ENCODE measurements around the gene PIP4K2A. TPM values are rescaled to one million over a fixed set of nuclear protein-coding genes. Genes with fewer than 3 reads are reported as not detected.
A peak's percentile ranks its signal among the peaks of the same experiment; 100 is the strongest.

The PIP4K2A gene
- total and polyA plus RNA-seq, 2 experiments from 2014 or later, result 39.9 to 40.1 TPM

DNA sequence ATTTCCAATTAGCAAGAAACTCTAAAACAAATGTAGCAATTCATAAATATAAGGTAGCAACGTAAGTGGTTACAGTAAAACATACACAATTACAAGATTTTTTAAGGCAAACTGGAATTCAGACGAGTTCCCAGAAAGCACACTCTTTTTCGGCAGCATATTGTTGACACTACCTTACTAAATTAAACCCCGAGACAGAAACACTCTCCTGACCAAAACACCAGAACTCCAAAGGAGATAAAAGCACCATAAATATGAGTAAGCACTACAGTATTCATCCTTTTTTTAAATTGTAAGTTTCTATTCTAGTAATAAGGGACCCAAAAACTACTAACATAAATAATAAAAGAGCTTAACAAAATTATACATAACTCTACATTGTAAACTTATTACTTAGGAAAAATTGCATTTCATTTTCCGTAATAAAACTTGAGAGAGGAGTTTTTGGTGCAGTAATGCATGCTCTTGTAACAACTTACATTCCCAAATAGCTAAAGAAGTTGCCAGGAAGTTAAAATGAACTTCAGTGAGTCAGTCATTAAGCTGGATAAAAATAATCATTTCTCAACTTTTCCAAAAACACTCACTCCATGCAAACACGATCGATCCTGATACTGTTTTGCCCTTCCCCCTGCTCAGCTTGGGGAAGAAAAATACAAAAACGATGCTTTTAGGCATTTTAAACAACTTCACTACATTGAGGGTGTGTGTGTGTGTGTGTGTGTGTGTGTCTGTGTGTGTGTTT, 2.0 kb downstream of the PIP4K2A start:
- H3K4me1 ChIP-seq (ENCODE audit: insufficient read depth), result peaks cover 19% of the 10 kb centered on the region
- no peaks in the 10 kb centered on the region for H3F3A ChIP-seq (replicated peaks; ENCODE audit: low read depth)
- ATAC-seq (no peak), DNase-seq (ENCODE audit: low spot score) (no peak)
- peak overlapping the region; percentile 82 for H3K4me2 ChIP-seq
- peaks cover 11% of the 10 kb centered on the region for H3K27me3 ChIP-seq (ENCODE audit: insufficient read depth)
- no peaks in the 10 kb centered on the region for H3K36me3 ChIP-seq (ENCODE audit: insufficient read depth)
- Mint-ChIP-seq H3K36me3 (ENCODE audit: low read depth) (no peaks in the 10 kb centered on the region; the same call in 2 of the 3 replicates), H3K27me3 (ENCODE audit: insufficient read depth, low read depth, poor library complexity) (peaks cover 18% of the 10 kb centered on the region), H3K4me1 (peaks cover 28% of the 10 kb centered on the region), H3K27ac (no peak overlapping the region), H3K9me3 (no peaks in the 10 kb centered on the region), H3K4me3 (peak overlapping the region; percentile 81)
- H4K20me1 ChIP-seq (replicated peaks; ENCODE audit: insufficient read depth), result peaks cover 4% of the 10 kb centered on the region; the same call in 1 of the 2 replicates
- H3K9me2 ChIP-seq (ENCODE audit: insufficient read depth), result no peaks in the 10 kb centered on the region
- TF ChIP-seq EZH2phosphoT487 (IDR thresholded peaks at IDR 0.05; ENCODE audit: unreplicated experiment) (no peak), STAT1 (IDR thresholded peaks at IDR 0.05; ENCODE audit: unreplicated experiment) (no peak), NANOG (IDR thresholded peaks at IDR 0.05; ENCODE audit: borderline replicate concordance) (no peak), ZNF114 (CRISPR knock-in tag; IDR thresholded peaks at IDR 0.05) (no peak), CREB1 (CRISPR knock-in tag; IDR thresholded peaks at IDR 0.05; ENCODE audit: low read depth) (no peak)
- TF ChIP-seq, protein P1, sequence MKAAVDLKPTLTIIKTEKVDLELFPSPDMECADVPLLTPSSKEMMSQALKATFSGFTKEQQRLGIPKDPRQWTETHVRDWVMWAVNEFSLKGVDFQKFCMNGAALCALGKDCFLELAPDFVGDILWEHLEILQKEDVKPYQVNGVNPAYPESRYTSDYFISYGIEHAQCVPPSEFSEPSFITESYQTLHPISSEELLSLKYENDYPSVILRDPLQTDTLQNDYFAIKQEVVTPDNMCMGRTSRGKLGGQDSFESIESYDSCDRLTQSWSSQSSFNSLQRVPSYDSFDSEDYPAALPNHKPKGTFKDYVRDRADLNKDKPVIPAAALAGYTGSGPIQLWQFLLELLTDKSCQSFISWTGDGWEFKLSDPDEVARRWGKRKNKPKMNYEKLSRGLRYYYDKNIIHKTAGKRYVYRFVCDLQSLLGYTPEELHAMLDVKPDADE (IDR thresholded peaks at IDR 0.05), result no peak
- H2AFZ ChIP-seq, result no peak overlapping the region
- H3K4me3 ChIP-seq, result peak overlapping the region; percentile 84
- no peak overlapping the region for H3K27ac ChIP-seq (ENCODE audit: low read depth)
- peaks cover 66% of the 10 kb centered on the region for H3K79me2 ChIP-seq (replicated peaks; ENCODE audit: insufficient read depth)

GRCh38 chr10:22711373-22711772, 3.0 kb downstream of the PIP4K2A start:
- H3K9me3 Mint-ChIP-seq, result no peaks in the 10 kb centered on the region
- Histone ChIP-seq H3K27me3 (ENCODE audit: insufficient read depth) (peaks cover 11% of the 10 kb centered on the region), H3K79me2 (replicated peaks; ENCODE audit: insufficient read depth) (peaks cover 76% of the 10 kb centered on the region), H2AFZ (no peak overlapping the region), H3K36me3 (ENCODE audit: insufficient read depth) (no peaks in the 10 kb centered on the region), H3K4me3 (no peak overlapping the region), H3F3A (replicated peaks; ENCODE audit: low read depth) (no peaks in the 10 kb centered on the region), H3K4me1 (ENCODE audit: insufficient read depth) (peaks cover 19% of the 10 kb centered on the region), H3K4me2 (no peak overlapping the region), H3K9me2 (ENCODE audit: insufficient read depth) (no peaks in the 10 kb centered on the region), H3K27ac (ENCODE audit: low read depth) (no peak overlapping the region), H4K20me1 (replicated peaks; ENCODE audit: insufficient read depth) (peaks cover 4% of the 10 kb centered on the region; the same call in 1 of the 2 replicates)
- H3K27ac Mint-ChIP-seq, result no peak overlapping the region
- H3K27me3 Mint-ChIP-seq (ENCODE audit: insufficient read depth, low read depth, poor library complexity), result peaks cover 18% of the 10 kb centered on the region
- ATAC-seq (no peak), DNase-seq (ENCODE audit: low spot score) (no peak)
- H3K4me3 Mint-ChIP-seq, result no peak overlapping the region
- H3K36me3 Mint-ChIP-seq (ENCODE audit: low read depth), result no peaks in the 10 kb centered on the region; the same call in 2 of the 3 replicates
- peaks cover 28% of the 10 kb centered on the region for H3K4me1 Mint-ChIP-seq
- TF ChIP-seq NANOG (IDR thresholded peaks at IDR 0.05; ENCODE audit: borderline replicate concordance) (no peak), POLR2AphosphoS5 (IDR thresholded peaks at IDR 0.05; ENCODE audit: low read depth) (no peak), REST (IDR thresholded peaks at IDR 0.05; ENCODE audit: unreplicated experiment) (no peak), ZNF331 (CRISPR knock-in tag; IDR thresholded peaks at IDR 0.05; ENCODE audit: low read depth) (no peak), EZH2phosphoT487 (IDR thresholded peaks at IDR 0.05; ENCODE audit: unreplicated experiment) (no peak), CREB1 (CRISPR knock-in tag; IDR thresholded peaks at IDR 0.05; ENCODE audit: low read depth) (no peak), STAT1 (IDR thresholded peaks at IDR 0.05; ENCODE audit: unreplicated experiment) (no peak), ZNF114 (CRISPR knock-in tag; IDR thresholded peaks at IDR 0.05) (no peak), EZH2 (IDR thresholded peaks at IDR 0.05; ENCODE audit: low read depth, unreplicated experiment) (no peak)
- TF ChIP-seq, protein P2, sequence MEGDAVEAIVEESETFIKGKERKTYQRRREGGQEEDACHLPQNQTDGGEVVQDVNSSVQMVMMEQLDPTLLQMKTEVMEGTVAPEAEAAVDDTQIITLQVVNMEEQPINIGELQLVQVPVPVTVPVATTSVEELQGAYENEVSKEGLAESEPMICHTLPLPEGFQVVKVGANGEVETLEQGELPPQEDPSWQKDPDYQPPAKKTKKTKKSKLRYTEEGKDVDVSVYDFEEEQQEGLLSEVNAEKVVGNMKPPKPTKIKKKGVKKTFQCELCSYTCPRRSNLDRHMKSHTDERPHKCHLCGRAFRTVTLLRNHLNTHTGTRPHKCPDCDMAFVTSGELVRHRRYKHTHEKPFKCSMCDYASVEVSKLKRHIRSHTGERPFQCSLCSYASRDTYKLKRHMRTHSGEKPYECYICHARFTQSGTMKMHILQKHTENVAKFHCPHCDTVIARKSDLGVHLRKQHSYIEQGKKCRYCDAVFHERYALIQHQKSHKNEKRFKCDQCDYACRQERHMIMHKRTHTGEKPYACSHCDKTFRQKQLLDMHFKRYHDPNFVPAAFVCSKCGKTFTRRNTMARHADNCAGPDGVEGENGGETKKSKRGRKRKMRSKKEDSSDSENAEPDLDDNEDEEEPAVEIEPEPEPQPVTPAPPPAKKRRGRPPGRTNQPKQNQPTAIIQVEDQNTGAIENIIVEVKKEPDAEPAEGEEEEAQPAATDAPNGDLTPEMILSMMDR (conservative IDR thresholded peaks at IDR 0.05; ENCODE audit: low read depth in 2 of 2), result no peak
- TF ChIP-seq, protein P1 (IDR thresholded peaks at IDR 0.05), result no peak
